Stomach (tissue), 9 donors: ENCODE data around the gene MARCHF2. TPM values are rescaled to one million over a fixed set of nuclear protein-coding genes. Genes with fewer than 3 reads are reported as not detected.

Experiments used
- DNase-seq, 2 donors: peaks; one replicate each; pipeline versions ENCODE4 v3.0.0 to v3.0.0-alpha.2; 2013 to 2019
- H3K27ac ChIP-seq, 5 donors: fragments of 200-600 bp in 4 of 5; sonication (generic) in 4 of 5; one replicate each; pipeline ENCODE4 v1.5.1; 2013 to 2019; ENCODE audit warnings: mild to moderate bottlenecking in 1 of 5, moderate library complexity in 1 of 5
- H3K27me3 ChIP-seq, 3 donors: fragments of 200-600 bp; sonication (generic); one replicate each; pipeline ENCODE4 v1.5.1; 2017 to 2019; ENCODE audit warnings: mixed run types in 1 of 3
- H3K36me3 ChIP-seq, 4 donors: fragments of 200-600 bp; sonication (generic); 1 replicate in 3 of 4; 2 replicates in 1 of 4; pipeline ENCODE4 v1.5.1; 2016 to 2019
- H3K4me1 ChIP-seq, 4 donors: fragments of 200-600 bp; sonication (generic); one replicate each; pipeline ENCODE4 v1.5.1; 2016 to 2019
- H3K4me3 ChIP-seq, 4 donors: fragments of 200-600 bp; sonication (generic) in 3 of 4; one replicate each; pipeline ENCODE4 v1.5.1; 2016 to 2019; ENCODE audit warnings: mild to moderate bottlenecking in 1 of 4
- H3K9me3 ChIP-seq, 4 donors: fragments of 200-600 bp; sonication (generic); one replicate each; pipeline ENCODE4 v1.5.1; 2016 to 2019
- EP300 ChIP-seq: sonication (generic); formaldehyde crosslinking; IDR thresholded peaks from one replicate; pipeline ENCODE4 v1.6.1; 2017; ENCODE audit warnings: antibody characterized with exemption
- POLR2A ChIP-seq, 4 donors: fragments of 450-650 bp; IDR thresholded peaks; one replicate each; pipeline ENCODE4 v1.6.1; 2016; ENCODE audit warnings: antibody characterized with exemption in 4 of 4, control low read depth in 2 of 4, mild to moderate bottlenecking in 1 of 4, moderate library complexity in 1 of 4
- POLR2AphosphoS5 ChIP-seq, 3 donors: sonication (generic); formaldehyde crosslinking; IDR thresholded peaks; one replicate each; pipeline ENCODE4 v1.6.1; 2016; ENCODE audit warnings: antibody characterized with exemption in 3 of 3
- WGBS, 5 donors: extraction: QIAGEN DNeasy Blood & Tissue Kit in 3 of 5; methylation state at CpG; one replicate each; pipeline versions ENCODE4 v1.1.5 to v1.1.7; 2013 to 2018; 5-methylcytosine and 5-hydroxymethylcytosine counted together
- intact Hi-C: fragments of 100-400 bp; cut with DNase I; formaldehyde crosslinking; loops from one replicate; pipeline ENCODE4 v1.15.1; 2023; ENCODE audit warnings: low total_unique reads
- polyA plus RNA-seq, 3 donors: library from polyadenylated mRNA; stranded (reverse); fragments of 200-250 nt; gene quantifications; one replicate each; pipeline ENCODE4 v1.2.3, GENCODE V29; 2013
- total RNA-seq, 5 donors: library from RNA; depleted of rRNA; stranded (reverse); fragments of >200 nt; gene quantifications; one replicate each; pipeline versions ENCODE4 v1.1.0 to v1.2.3, GENCODE V29; 2014 to 2016
- TF ChIP-seq, protein P1 (sequence below), 7 experiments: fragments of 450-650 bp in 4 of 7; fragments of 200-600 bp in 3 of 7; sonication (generic) in 3 of 7; IDR thresholded peaks; one replicate each; pipeline ENCODE4 v1.5.1; 2016 to 2019; ENCODE audit warnings: antibody characterized with exemption in 7 of 7, control low read depth in 2 of 7, mild to moderate bottlenecking in 1 of 7
- donor health status: healthy with polysubstance abuse.
- donor health status: Bipolar disorder and iron deficiency.
- donor health status: healthy.

The MARCHF2 gene
- total and polyA plus RNA-seq, 8 donors, result 23.5 to 98.2 (median 35.8) TPM

DNA sequence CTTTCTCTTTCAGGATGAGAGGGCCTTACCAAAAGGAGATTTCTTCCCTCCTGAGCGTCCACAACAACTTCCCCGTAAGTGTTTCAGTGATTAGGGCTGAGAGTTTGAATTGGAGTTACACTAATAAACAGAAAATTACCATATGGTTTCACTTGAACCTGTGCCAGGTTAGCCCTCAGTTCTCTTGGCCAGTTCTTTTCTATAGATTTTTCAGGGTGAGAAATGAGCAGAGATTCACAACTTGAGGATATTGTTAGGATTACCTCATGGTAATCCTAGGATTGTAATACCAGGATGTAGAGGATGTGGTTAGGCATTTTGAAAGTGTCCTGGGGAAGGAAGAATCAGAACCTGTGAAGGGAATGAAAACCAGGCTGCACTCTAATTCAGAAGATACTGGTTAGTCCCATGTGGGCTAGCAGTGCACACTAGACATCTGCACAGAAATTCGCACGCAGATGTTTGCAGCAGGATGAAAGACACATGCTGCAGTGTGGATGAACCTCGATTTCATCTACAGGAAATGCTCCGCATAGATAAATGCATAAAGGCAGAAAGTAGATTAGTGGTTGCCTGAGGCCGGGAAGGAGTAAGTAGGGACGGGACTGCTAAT, 55.8 kb downstream of the MARCHF2 start:
- Histone ChIP-seq H3K27me3 (no peaks in the 10 kb centered on the region), H3K36me3 (peaks cover 81 to 100% (median 100%) of the 10 kb centered on the region in 4 donors), H3K27ac (no peak overlapping the region), H3K4me1 (peaks cover 0 to 35% (median 23%) of the 10 kb centered on the region in 4 donors), H3K4me3 (no peak overlapping the region), H3K9me3 (no peaks in the 10 kb centered on the region)
- DNase-seq, result no peak
- intact Hi-C loops, result no loop called here
- TF ChIP-seq POLR2A (IDR thresholded peaks at IDR 0.05), result no peak
- 70 to 84% (median 75%) methylated on average over 8 of the region's 8 CpGs for WGBS, 5 donors

DNA sequence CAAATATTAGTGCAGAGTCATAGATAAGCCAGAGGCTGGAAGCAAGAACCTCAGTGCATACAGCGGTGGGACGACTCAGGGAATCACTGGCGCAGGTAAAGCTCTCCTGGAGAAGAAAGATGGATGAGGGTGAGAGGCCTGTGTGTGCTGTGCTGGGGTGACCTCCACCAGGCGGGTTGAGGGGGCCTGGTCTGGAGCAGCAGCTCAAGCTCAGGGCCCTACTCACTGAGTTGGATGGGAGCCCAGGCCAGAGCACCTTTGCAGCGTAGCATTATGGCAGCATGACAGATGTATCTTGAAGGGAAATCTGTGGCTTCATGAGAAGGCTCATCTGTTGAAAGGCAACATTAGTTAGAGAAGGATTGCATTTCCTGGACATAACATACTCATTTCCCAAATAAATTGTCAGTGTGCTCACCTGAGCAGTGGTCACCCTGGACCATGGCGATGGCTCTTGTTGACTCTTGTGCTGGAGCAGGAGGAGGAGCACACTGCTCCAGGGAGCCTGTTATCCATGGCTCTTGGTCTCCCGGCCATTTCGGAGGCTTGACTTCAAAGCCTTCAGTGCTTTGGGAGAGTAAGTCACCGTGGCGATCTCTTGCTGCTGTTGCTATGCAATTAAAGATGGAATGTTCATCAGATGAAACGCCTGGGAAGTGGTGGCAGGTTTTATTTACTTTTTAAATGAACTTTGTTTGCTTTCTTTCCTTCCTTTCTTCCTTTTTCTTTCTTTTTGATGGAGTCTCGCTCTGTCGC, 56.7 kb downstream of the MARCHF2 start:
- 78 to 83% (median 81%) methylated on average over 13 of the region's 13 CpGs for WGBS, 5 donors
- Histone ChIP-seq H3K36me3 (peaks cover 81 to 100% (median 100%) of the 10 kb centered on the region in 4 donors), H3K27ac (no peak overlapping the region), H3K4me1 (peaks cover 0 to 35% (median 25%) of the 10 kb centered on the region in 4 donors), H3K27me3 (no peaks in the 10 kb centered on the region), H3K9me3 (no peaks in the 10 kb centered on the region), H3K4me3 (no peak overlapping the region)
- no peak for DNase-seq
- TF ChIP-seq POLR2AphosphoS5 (IDR thresholded peaks at IDR 0.05), result no peak
- intact Hi-C loops, result no loop called here

- 74 to 84% (median 82%) methylated on average over 6 of the region's 6 CpGs for WGBS, 5 donors
- Histone ChIP-seq H3K36me3 (peaks cover 83 to 100% (median 100%) of the 10 kb centered on the region in 4 donors), H3K9me3 (no peaks in the 10 kb centered on the region), H3K27ac (no peak overlapping the region), H3K4me3 (no peak overlapping the region), H3K27me3 (no peaks in the 10 kb centered on the region), H3K4me1 (peaks cover 0 to 46% (median 19%) of the 10 kb centered on the region in 4 donors)
- no peak for DNase-seq
- intact Hi-C loops, result no loop called here
- TF ChIP-seq, protein P1, sequence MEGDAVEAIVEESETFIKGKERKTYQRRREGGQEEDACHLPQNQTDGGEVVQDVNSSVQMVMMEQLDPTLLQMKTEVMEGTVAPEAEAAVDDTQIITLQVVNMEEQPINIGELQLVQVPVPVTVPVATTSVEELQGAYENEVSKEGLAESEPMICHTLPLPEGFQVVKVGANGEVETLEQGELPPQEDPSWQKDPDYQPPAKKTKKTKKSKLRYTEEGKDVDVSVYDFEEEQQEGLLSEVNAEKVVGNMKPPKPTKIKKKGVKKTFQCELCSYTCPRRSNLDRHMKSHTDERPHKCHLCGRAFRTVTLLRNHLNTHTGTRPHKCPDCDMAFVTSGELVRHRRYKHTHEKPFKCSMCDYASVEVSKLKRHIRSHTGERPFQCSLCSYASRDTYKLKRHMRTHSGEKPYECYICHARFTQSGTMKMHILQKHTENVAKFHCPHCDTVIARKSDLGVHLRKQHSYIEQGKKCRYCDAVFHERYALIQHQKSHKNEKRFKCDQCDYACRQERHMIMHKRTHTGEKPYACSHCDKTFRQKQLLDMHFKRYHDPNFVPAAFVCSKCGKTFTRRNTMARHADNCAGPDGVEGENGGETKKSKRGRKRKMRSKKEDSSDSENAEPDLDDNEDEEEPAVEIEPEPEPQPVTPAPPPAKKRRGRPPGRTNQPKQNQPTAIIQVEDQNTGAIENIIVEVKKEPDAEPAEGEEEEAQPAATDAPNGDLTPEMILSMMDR (IDR thresholded peaks at IDR 0.05), result no peak
- TF ChIP-seq EP300, result no peak
- TF ChIP-seq POLR2AphosphoS5 (IDR thresholded peaks at IDR 0.05), result no peak
- no peak for TF ChIP-seq POLR2A (IDR thresholded peaks at IDR 0.05)
Observed at GRCh38 chr19:8473648-8474476, 60.8 kb downstream of the MARCHF2 start.

DNA sequence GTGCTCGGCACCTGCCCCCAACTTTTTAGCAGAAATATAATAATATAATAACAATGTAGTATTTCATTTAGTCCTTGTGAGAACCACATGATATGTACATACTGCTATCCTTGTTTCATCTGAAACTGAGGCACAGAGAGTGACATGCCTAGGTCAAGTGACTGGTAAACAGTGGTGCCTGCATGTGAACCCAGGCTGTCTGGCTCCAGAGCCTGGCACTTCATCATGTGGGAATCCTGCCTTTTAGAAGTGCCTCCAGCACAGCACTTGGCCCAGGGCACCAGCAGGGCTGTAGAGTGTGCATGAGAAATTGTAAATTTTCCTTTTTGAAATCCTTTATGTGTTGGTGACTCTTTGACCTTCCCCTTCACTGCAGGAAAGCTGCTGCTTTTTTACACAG, 61.9 kb downstream of the MARCHF2 start:
- no peaks in the 10 kb centered on the region for H3K27me3 ChIP-seq
- intact Hi-C loops, result no loop called here
- WGBS, 5 donors, result 75 to 94% (median 88%) methylated on average over 1 of the region's 1 CpG
- peaks cover 0 to 42% (median 16%) of the 10 kb centered on the region in 4 donors for H3K4me1 ChIP-seq
- TF ChIP-seq POLR2A (IDR thresholded peaks at IDR 0.05) (no peak), POLR2AphosphoS5 (IDR thresholded peaks at IDR 0.05) (no peak), EP300 (no peak)
- TF ChIP-seq, protein P1 (IDR thresholded peaks at IDR 0.05), result no peak
- H3K9me3 ChIP-seq, result no peaks in the 10 kb centered on the region
- no peak overlapping the region for H3K27ac ChIP-seq
- no peak overlapping the region for H3K4me3 ChIP-seq
- H3K36me3 ChIP-seq, result peaks cover 76 to 99% (median 97%) of the 10 kb centered on the region in 4 donors
- DNase-seq, result no peak

GRCh38 chr19:8476524-8476923, 63.4 kb downstream of the MARCHF2 start:
- no peaks in the 10 kb centered on the region for H3K27me3 ChIP-seq
- DNase-seq, result no peak
- H3K9me3 ChIP-seq, result no peaks in the 10 kb centered on the region
- TF ChIP-seq, protein P1 (IDR thresholded peaks at IDR 0.05), result no peak
- TF ChIP-seq POLR2A (IDR thresholded peaks at IDR 0.05) (no peak), EP300 (no peak), POLR2AphosphoS5 (IDR thresholded peaks at IDR 0.05) (no peak)
- H3K4me3 ChIP-seq, result no peak overlapping the region
- peaks cover 11 to 45% (median 30%) of the 10 kb centered on the region in 4 donors for H3K4me1 ChIP-seq
- no peak overlapping the region for H3K27ac ChIP-seq
- 69 to 80% (median 75%) methylated on average over 4 to 8 of the region's 8 CpGs for WGBS, 5 donors
- intact Hi-C loops, result no loop called here
- peaks cover 61 to 99% (median 93%) of the 10 kb centered on the region in 4 donors for H3K36me3 ChIP-seq
